GM12801 (cell line): ENCODE measurements around the gene RERGL.

Source experiments
- TF ChIP-seq, protein P1 (sequence below): IDR thresholded peaks from one replicate; pipeline ENCODE4 v1.5.1; 2011; ENCODE audit warnings: control low read depth; ENCODE audit not compliant: insufficient read length; ENCODE audit errors: extremely low read depth

Gene RERGL, protein sequence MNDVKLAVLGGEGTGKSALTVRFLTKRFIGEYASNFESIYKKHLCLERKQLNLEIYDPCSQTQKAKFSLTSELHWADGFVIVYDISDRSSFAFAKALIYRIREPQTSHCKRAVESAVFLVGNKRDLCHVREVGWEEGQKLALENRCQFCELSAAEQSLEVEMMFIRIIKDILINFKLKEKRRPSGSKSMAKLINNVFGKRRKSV

DNA sequence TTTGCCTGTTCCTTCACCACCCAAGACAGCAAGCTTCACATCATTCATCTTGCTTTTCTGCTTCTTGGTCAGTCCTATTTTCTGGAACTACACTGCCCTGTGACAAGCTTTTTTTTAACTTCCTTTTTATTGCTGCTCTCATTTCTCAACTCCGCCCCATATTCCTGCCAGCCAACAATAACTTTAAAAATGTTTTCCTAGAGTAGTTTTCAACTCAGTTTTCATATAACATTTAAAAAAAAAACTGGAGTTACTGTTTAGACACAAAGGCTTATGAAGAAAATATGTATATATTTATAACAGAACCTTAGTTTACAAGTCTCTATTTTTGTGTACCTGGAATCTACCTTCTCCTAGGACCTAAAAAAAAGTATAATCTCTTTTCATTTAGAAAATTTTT is at the start of gene RERGL:
RERGL (minus strand) TSS at position 101 of the 400 bp plus-strand sequence; CDS start at position 48, 53 bp downstream.
- TF ChIP-seq, protein P1, sequence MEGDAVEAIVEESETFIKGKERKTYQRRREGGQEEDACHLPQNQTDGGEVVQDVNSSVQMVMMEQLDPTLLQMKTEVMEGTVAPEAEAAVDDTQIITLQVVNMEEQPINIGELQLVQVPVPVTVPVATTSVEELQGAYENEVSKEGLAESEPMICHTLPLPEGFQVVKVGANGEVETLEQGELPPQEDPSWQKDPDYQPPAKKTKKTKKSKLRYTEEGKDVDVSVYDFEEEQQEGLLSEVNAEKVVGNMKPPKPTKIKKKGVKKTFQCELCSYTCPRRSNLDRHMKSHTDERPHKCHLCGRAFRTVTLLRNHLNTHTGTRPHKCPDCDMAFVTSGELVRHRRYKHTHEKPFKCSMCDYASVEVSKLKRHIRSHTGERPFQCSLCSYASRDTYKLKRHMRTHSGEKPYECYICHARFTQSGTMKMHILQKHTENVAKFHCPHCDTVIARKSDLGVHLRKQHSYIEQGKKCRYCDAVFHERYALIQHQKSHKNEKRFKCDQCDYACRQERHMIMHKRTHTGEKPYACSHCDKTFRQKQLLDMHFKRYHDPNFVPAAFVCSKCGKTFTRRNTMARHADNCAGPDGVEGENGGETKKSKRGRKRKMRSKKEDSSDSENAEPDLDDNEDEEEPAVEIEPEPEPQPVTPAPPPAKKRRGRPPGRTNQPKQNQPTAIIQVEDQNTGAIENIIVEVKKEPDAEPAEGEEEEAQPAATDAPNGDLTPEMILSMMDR = no peak

- TF ChIP-seq, protein P1 = no peak
Measured at GRCh38 chr12:18139254-18139653, 49.3 kb upstream of the RERGL start.

DNA sequence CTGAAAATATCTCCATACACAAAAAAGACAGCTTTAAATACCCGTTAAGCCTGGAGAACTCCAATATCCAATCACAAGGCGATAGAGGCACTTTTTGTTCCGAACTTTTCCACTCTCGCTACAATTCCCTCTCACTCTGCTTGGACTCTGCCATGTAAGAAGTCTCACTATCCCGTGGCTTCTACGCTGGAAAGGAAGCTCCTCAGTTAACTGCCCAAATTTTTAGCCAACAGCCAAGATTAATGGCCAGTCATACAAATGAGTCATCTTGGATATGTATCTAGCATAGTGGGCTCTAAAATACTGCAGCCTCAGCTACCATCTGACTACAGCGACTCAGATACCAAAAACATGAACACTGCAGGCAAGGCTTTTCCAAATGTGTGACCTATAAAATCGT is 45.5 kb upstream of the RERGL start:
- TF ChIP-seq, protein P1 = no peak

DNA sequence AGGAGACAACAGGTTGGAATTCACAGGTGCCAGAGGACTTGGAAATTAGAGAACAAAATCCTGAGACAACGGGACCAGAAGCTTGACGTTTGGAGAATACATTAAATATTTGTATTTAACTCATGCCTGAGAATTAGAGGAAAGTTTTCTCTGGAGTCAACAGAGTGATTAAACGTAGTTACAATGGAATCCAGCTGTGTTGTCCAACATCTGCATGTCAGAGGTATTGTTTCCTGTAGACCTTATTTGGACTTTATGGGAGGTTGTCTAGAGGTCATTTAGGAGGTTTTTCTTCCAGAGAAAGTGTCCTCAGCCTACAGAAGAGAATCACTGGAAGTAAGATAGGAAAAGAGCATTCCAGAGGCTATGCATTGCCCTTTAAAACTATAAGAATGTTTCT is 45.1 kb upstream of the RERGL start:
- TF ChIP-seq, protein P1 = no peak

DNA sequence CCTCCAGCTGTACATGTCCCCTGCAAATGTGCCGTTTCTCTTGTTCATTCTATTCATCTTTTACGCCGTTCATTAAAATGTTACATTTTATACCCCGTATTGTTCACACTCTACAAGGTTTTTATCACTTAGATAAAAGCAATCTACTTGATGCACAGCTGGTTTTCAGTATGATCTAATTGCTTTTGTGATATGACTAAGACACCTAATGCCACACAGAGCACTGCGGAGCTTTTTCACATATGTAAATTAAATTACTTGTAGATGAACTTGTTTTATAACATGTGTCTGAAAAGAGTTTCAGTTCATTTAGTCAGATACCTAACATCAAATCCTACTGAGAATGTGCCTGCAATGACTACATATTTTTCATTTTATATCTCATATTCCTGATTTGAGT is 40.9 kb upstream of the RERGL start:
- TF ChIP-seq, protein P1 = no peak

GRCh38 chr12:18123707-18124106 is 33.7 kb upstream of the RERGL start:
- TF ChIP-seq, protein P1 = no peak

DNA sequence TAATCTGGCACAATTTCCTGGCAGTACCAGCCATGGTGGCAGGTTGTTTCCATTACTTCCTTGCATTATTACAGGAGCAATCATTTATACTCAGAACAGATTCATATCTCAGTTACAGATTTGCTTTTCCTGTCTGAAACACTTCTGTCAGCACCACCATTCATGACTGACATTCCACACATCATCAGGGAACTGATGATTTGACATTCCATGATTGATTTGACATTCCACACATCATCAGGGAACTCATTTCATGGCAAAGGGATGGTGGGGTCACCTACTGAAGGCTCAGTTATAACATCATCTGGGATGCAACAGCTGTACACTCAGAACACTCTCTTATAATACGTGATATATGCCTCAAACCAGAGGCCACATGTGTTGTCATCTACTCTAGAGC is 30.9 kb upstream of the RERGL start:
- TF ChIP-seq, protein P1 = no peak
